Measurements from ENCODE around the gene FCRLB. TPM values are rescaled to one million over a fixed set of nuclear protein-coding genes. Genes with fewer than 3 reads are reported as not detected.
A peak's percentile ranks its signal among the peaks of the same experiment; 100 is the strongest.

Gene FCRLB
- total and polyA plus RNA-seq, 2 of the 13 experiments (the other 11 are each of a cell fraction or from before 2014, with no cell fraction given), result 0.08 to 0.11 TPM

DNA sequence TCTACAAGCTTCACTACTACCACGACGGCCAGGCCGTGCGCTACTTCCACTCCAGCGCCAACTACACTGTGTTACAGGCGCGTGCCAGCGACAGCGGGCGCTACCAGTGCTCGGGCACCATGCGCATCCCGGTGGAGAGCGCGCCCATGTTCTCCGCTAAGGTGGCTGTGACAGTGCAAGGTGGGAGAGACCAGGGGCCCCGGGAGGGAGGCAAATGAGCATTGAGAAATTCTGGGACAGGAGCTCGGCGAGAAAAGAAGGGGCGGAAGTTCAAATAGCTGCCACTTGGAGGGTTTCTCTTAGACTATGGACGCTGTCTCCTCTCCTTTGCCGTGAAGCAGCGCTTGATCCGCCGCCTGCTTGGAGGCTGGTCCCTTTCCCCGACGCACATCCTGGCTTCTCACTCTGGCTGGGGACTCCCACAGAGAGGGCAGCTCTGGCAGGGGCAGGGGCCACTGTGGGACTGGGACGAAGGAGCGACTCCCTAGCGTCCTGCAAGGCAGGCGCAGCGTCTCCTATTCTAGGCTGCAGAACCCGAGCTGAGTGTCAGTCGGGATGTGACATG, 4.6 kb downstream of the FCRLB start (continued):
- TF ChIP-seq ZNF225 (CRISPR knock-in tag; IDR thresholded peaks at IDR 0.05) (0 out of 2 replicates have a peak, but pooled peaks have one; percentile 23), ZNF546 (CRISPR knock-in tag; conservative IDR thresholded peaks at IDR 0.05) (no peak), HNRNPL (IDR thresholded peaks at IDR 0.05; ENCODE audit: low read depth, low read length) (peak; percentile 80; the same call in 1 of the 2 replicates), AGO2 (optimal IDR thresholded peaks at IDR 0.05; ENCODE audit: low read depth, low read length) (no peak), ZNF343 (CRISPR knock-in tag; IDR thresholded peaks at IDR 0.05) (0 out of 2 replicates have a peak, but pooled peaks have one; percentile 52), ZNF441 (CRISPR knock-in tag; IDR thresholded peaks at IDR 0.05; ENCODE audit: borderline replicate concordance) (no peak), FOSL1 (CRISPR knock-in tag; IDR thresholded peaks at IDR 0.05; ENCODE audit: borderline replicate concordance) (no peak), ZNF468 (CRISPR knock-in tag; IDR thresholded peaks at IDR 0.05) (no peak), RFXAP (CRISPR knock-in tag; IDR thresholded peaks at IDR 0.05; ENCODE audit: borderline replicate concordance) (0 out of 2 replicates have a peak, but pooled peaks have one; percentile 25), RFX5 (IDR thresholded peaks at IDR 0.05; ENCODE audit: low read depth, low read length) (no peak)
- TF ChIP-seq, protein P1, sequence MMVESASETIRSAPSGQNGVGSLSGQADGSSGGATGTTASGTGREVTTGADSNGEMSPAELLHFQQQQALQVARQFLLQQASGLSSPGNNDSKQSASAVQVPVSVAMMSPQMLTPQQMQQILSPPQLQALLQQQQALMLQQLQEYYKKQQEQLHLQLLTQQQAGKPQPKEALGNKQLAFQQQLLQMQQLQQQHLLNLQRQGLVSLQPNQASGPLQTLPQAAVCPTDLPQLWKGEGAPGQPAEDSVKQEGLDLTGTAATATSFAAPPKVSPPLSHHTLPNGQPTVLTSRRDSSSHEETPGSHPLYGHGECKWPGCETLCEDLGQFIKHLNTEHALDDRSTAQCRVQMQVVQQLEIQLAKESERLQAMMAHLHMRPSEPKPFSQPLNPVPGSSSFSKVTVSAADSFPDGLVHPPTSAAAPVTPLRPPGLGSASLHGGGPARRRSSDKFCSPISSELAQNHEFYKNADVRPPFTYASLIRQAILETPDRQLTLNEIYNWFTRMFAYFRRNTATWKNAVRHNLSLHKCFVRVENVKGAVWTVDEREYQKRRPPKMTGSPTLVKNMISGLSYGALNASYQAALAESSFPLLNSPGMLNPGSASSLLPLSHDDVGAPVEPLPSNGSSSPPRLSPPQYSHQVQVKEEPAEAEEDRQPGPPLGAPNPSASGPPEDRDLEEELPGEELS (CRISPR knock-in tag; IDR thresholded peaks at IDR 0.05), result no peak
- TF ChIP-seq, protein P2, sequence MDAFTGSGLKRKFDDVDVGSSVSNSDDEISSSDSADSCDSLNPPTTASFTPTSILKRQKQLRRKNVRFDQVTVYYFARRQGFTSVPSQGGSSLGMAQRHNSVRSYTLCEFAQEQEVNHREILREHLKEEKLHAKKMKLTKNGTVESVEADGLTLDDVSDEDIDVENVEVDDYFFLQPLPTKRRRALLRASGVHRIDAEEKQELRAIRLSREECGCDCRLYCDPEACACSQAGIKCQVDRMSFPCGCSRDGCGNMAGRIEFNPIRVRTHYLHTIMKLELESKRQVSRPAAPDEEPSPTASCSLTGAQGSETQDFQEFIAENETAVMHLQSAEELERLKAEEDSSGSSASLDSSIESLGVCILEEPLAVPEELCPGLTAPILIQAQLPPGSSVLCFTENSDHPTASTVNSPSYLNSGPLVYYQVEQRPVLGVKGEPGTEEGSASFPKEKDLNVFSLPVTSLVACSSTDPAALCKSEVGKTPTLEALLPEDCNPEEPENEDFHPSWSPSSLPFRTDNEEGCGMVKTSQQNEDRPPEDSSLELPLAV (CRISPR knock-in tag; conservative IDR thresholded peaks at IDR 0.05; ENCODE audit: low read depth), result no peak
- TF ChIP-seq, protein P3, sequence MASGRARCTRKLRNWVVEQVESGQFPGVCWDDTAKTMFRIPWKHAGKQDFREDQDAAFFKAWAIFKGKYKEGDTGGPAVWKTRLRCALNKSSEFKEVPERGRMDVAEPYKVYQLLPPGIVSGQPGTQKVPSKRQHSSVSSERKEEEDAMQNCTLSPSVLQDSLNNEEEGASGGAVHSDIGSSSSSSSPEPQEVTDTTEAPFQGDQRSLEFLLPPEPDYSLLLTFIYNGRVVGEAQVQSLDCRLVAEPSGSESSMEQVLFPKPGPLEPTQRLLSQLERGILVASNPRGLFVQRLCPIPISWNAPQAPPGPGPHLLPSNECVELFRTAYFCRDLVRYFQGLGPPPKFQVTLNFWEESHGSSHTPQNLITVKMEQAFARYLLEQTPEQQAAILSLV (CRISPR knock-in tag; IDR thresholded peaks at IDR 0.05; ENCODE audit: borderline replicate concordance), result 0 out of 2 replicates have a peak, but pooled peaks have one; percentile 13
- TF ChIP-seq, protein P4, sequence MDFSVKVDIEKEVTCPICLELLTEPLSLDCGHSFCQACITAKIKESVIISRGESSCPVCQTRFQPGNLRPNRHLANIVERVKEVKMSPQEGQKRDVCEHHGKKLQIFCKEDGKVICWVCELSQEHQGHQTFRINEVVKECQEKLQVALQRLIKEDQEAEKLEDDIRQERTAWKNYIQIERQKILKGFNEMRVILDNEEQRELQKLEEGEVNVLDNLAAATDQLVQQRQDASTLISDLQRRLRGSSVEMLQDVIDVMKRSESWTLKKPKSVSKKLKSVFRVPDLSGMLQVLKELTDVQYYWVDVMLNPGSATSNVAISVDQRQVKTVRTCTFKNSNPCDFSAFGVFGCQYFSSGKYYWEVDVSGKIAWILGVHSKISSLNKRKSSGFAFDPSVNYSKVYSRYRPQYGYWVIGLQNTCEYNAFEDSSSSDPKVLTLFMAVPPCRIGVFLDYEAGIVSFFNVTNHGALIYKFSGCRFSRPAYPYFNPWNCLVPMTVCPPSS (IDR thresholded peaks at IDR 0.05), result no peak
- TF ChIP-seq, protein P5, sequence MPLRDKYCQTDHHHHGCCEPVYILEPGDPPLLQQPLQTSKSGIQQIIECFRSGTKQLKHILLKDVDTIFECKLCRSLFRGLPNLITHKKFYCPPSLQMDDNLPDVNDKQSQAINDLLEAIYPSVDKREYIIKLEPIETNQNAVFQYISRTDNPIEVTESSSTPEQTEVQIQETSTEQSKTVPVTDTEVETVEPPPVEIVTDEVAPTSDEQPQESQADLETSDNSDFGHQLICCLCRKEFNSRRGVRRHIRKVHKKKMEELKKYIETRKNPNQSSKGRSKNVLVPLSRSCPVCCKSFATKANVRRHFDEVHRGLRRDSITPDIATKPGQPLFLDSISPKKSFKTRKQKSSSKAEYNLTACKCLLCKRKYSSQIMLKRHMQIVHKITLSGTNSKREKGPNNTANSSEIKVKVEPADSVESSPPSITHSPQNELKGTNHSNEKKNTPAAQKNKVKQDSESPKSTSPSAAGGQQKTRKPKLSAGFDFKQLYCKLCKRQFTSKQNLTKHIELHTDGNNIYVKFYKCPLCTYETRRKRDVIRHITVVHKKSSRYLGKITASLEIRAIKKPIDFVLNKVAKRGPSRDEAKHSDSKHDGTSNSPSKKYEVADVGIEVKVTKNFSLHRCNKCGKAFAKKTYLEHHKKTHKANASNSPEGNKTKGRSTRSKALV (CRISPR knock-in tag; IDR thresholded peaks at IDR 0.05), result peak; percentile 94; the same call in 1 of the 2 replicates
- TF ChIP-seq, protein P6, sequence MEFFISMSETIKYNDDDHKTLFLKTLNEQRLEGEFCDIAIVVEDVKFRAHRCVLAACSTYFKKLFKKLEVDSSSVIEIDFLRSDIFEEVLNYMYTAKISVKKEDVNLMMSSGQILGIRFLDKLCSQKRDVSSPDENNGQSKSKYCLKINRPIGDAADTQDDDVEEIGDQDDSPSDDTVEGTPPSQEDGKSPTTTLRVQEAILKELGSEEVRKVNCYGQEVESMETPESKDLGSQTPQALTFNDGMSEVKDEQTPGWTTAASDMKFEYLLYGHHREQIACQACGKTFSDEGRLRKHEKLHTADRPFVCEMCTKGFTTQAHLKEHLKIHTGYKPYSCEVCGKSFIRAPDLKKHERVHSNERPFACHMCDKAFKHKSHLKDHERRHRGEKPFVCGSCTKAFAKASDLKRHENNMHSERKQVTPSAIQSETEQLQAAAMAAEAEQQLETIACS (CRISPR knock-in tag; IDR thresholded peaks at IDR 0.05), result 0 out of 2 replicates have a peak, but pooled peaks have one; percentile 15
- TF ChIP-seq, protein P7, sequence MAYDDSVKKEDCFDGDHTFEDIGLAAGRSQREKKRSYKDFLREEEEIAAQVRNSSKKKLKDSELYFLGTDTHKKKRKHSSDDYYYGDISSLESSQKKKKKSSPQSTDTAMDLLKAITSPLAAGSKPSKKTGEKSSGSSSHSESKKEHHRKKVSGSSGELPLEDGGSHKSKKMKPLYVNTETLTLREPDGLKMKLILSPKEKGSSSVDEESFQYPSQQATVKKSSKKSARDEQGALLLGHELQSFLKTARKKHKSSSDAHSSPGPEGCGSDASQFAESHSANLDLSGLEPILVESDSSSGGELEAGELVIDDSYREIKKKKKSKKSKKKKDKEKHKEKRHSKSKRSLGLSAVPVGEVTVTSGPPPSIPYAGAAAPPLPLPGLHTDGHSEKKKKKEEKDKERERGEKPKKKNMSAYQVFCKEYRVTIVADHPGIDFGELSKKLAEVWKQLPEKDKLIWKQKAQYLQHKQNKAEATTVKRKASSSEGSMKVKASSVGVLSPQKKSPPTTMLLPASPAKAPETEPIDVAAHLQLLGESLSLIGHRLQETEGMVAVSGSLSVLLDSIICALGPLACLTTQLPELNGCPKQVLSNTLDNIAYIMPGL (CRISPR knock-in tag; IDR thresholded peaks at IDR 0.05; ENCODE audit: borderline replicate concordance in 1 of 2, low read depth in 1 of 2), result 0 out of 4 replicates have a peak, but pooled peaks of 1 of the 2 experiments have one; percentile 39

Measured in HepG2 (cell line).